OCI-LY7 (cell line): ENCODE results near the gene CFDP1.

Experiments
- EZH2phosphoT487 ChIP-seq: fragments of 200-600 bp; sonication (generic); IDR thresholded peaks from 2 replicates; pipeline ENCODE4 v1.6.1; 2018; ENCODE audit warnings: low read depth, borderline replicate concordance, mild to moderate bottlenecking, mixed run types, antibody characterized with exemption, low read length, moderate library complexity, mixed read lengths
- TF ChIP-seq, protein P1 (sequence below): fragments of 200-600 bp; sonication (generic); conservative IDR thresholded peaks from 2 replicates; pipeline ENCODE4 v1.5.1; 2014; ENCODE audit warnings: mild to moderate bottlenecking, antibody characterized with exemption, low read length, moderate library complexity, mixed read lengths

DNA sequence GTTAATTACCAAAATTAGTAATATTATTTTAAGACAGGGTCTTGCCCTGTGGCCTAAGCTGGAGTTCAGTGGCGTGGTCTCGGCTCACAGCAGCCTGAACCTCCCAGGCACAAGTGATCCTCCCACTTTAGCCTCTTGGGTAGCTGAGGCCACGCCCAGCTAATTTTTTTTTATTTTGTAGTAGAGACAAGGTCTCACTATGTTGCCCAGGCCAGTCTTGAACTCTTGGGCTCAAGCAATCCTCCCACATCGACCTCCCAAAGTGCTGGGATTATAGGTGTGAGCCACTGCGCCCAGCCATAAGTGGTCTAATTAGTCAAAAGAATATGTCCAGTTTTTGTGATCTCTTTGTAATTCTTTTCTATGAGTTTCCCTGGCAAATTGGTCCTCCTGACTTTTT, 12.0 kb upstream of the CFDP1 start:
- TF ChIP-seq, protein P1, sequence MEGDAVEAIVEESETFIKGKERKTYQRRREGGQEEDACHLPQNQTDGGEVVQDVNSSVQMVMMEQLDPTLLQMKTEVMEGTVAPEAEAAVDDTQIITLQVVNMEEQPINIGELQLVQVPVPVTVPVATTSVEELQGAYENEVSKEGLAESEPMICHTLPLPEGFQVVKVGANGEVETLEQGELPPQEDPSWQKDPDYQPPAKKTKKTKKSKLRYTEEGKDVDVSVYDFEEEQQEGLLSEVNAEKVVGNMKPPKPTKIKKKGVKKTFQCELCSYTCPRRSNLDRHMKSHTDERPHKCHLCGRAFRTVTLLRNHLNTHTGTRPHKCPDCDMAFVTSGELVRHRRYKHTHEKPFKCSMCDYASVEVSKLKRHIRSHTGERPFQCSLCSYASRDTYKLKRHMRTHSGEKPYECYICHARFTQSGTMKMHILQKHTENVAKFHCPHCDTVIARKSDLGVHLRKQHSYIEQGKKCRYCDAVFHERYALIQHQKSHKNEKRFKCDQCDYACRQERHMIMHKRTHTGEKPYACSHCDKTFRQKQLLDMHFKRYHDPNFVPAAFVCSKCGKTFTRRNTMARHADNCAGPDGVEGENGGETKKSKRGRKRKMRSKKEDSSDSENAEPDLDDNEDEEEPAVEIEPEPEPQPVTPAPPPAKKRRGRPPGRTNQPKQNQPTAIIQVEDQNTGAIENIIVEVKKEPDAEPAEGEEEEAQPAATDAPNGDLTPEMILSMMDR, result no peak
- TF ChIP-seq EZH2phosphoT487, result no peak
